Mesothelial cell of epicardium (in vitro differentiated cells): ENCODE results near the gene VAV3. TPM values are rescaled to one million over a fixed set of nuclear protein-coding genes. Genes with fewer than 3 reads are reported as not detected.

Experiments
- DNase-seq, 2 experiments: peaks; one replicate each; pipeline ENCODE4 v3.0.0; 2021; ENCODE audit warnings: low spot score in 2 of 2; ENCODE audit not compliant: unreplicated experiment in 2 of 2
- H3K27ac Mint-ChIP-seq: 2 replicates; pipeline ENCODE4 v1.8.0; 2021; ENCODE audit warnings: mixed read lengths
- H3K27me3 Mint-ChIP-seq: 2 replicates; pipeline ENCODE4 v1.8.0; 2021; ENCODE audit warnings: low read depth, mixed read lengths
- H3K36me3 Mint-ChIP-seq: 2 replicates; pipeline ENCODE4 v1.8.0; 2021; ENCODE audit warnings: mixed read lengths
- H3K4me1 Mint-ChIP-seq: 2 replicates; pipeline ENCODE4 v1.8.0; 2021; ENCODE audit warnings: mixed read lengths
- H3K4me3 Mint-ChIP-seq: 2 replicates; pipeline ENCODE4 v1.8.0; 2021; ENCODE audit warnings: mild to moderate bottlenecking, moderate library complexity, mixed read lengths
- H3K9me3 Mint-ChIP-seq: 2 replicates; pipeline ENCODE4 v1.8.0; 2021; ENCODE audit warnings: mixed read lengths
- CTCF ChIP-seq: fragments of 200-600 bp; sonication (generic); IDR thresholded peaks from one replicate; pipeline ENCODE4 v1.5.0; 2021; ENCODE audit warnings: antibody characterized with exemption; ENCODE audit not compliant: unreplicated experiment
- total RNA-seq: library from RNA; stranded (reverse); gene quantifications from 3 replicates; pipeline ENCODE4 v1.2.1, GENCODE V29; 2021

Gene VAV3
- total RNA-seq, 1 donor from 2014 or later: 3.2 TPM

- H3K27me3 Mint-ChIP-seq: peaks cover 9% of the 10 kb centered on the region
- no peak overlapping the region for H3K4me3 Mint-ChIP-seq
- no peak for DNase-seq
- no peak for TF ChIP-seq CTCF
- no peaks in the 10 kb centered on the region for H3K4me1 Mint-ChIP-seq
- no peaks in the 10 kb centered on the region for H3K9me3 Mint-ChIP-seq
- no peak overlapping the region for H3K27ac Mint-ChIP-seq
- H3K36me3 Mint-ChIP-seq: no peaks in the 10 kb centered on the region
Measured at GRCh38 chr1:107760065-107760464, 204.9 kb downstream of the VAV3 start.

GRCh38 chr1:107750364-107750959 is 214.5 kb downstream of the VAV3 start:
- Mint-ChIP-seq H3K36me3 (no peaks in the 10 kb centered on the region), H3K9me3 (no peaks in the 10 kb centered on the region), H3K4me1 (no peaks in the 10 kb centered on the region), H3K27ac (no peak overlapping the region), H3K27me3 (peaks cover 12% of the 10 kb centered on the region), H3K4me3 (no peak overlapping the region)
- peak; percentile 21 to 71 for DNase-seq
- TF ChIP-seq CTCF: peak; percentile 74

- Mint-ChIP-seq H3K36me3 (no peaks in the 10 kb centered on the region), H3K4me1 (peaks cover 4% of the 10 kb centered on the region), H3K27ac (no peak overlapping the region), H3K9me3 (no peaks in the 10 kb centered on the region), H3K4me3 (no peak overlapping the region), H3K27me3 (peaks cover 3% of the 10 kb centered on the region)
- TF ChIP-seq CTCF: no peak
- DNase-seq: no peak
Measured at GRCh38 chr1:107748531-107748930, 216.4 kb downstream of the VAV3 start.

GRCh38 chr1:107741242-107741641 is 223.7 kb downstream of the VAV3 start:
- TF ChIP-seq CTCF: no peak
- H3K27me3 Mint-ChIP-seq: no peaks in the 10 kb centered on the region
- DNase-seq: no peak
- H3K27ac Mint-ChIP-seq: no peak overlapping the region
- H3K9me3 Mint-ChIP-seq: no peaks in the 10 kb centered on the region
- no peaks in the 10 kb centered on the region for H3K36me3 Mint-ChIP-seq
- no peak overlapping the region for H3K4me3 Mint-ChIP-seq
- peaks cover 14% of the 10 kb centered on the region for H3K4me1 Mint-ChIP-seq

GRCh38 chr1:107740579-107740978 is 224.4 kb downstream of the VAV3 start:
- H3K36me3 Mint-ChIP-seq: no peaks in the 10 kb centered on the region

More at GRCh38 chr1:107740579-107740978, 224.4 kb downstream of the VAV3 start:
- Mint-ChIP-seq H3K4me3 (no peak overlapping the region), H3K9me3 (peaks cover 4% of the 10 kb centered on the region), H3K4me1 (peaks cover 14% of the 10 kb centered on the region), H3K27ac (no peak overlapping the region), H3K27me3 (no peaks in the 10 kb centered on the region)
- TF ChIP-seq CTCF: no peak
- no peak for DNase-seq
